NT2/D1 (cell line): ENCODE data around the gene CD2BP2.

Source experiments
- SUZ12 ChIP-seq: IDR thresholded peaks from 2 replicates; pipeline ENCODE4 v1.6.1; 2011; ENCODE audit not compliant: insufficient read length, insufficient read depth; ENCODE audit errors: extremely low read depth
- YY1 ChIP-seq: IDR thresholded peaks from 2 replicates; pipeline ENCODE4 v1.6.1; 2011; ENCODE audit not compliant: insufficient read length, insufficient read depth
- ZNF274 ChIP-seq: IDR thresholded peaks from 2 replicates; pipeline ENCODE4 v1.6.1; 2011; ENCODE audit warnings: mild to moderate bottlenecking, low read depth, low read length

GRCh38 chr16:30394592-30395154 lies 39.6 kb upstream of the CD2BP2 start:
- TF ChIP-seq YY1: no peak
- TF ChIP-seq ZNF274: no peak
- TF ChIP-seq SUZ12: no peak
